ENCODE results near the gene LRTM2. TPM values are rescaled to one million over a fixed set of nuclear protein-coding genes. Genes with fewer than 3 reads are reported as not detected.

Gene LRTM2
- total and polyA plus RNA-seq, 12 donors = not detected

- no peaks in the 10 kb centered on the region for H3K36me3 ChIP-seq
- no peak overlapping the region for H3K4me3 ChIP-seq
- DNase-seq = no peak
- ATAC-seq = no peak
- H3K27ac ChIP-seq = no peak overlapping the region
- intact Hi-C loops (cut with DNase I) = loop anchor here in 1 of 10 donors (5.0 kb wide), 1 partner anchor 79 kb away; no protein-coding TSS in a partner anchor
- H3K27me3 ChIP-seq = peaks cover 0 to 71% (median 46%) of the 10 kb centered on the region in 7 donors
- H3K9me3 ChIP-seq = no peaks in the 10 kb centered on the region
- H3K4me1 ChIP-seq = peaks cover 0 to 2% (median 0%) of the 10 kb centered on the region in 9 donors
- TF ChIP-seq, protein P1, sequence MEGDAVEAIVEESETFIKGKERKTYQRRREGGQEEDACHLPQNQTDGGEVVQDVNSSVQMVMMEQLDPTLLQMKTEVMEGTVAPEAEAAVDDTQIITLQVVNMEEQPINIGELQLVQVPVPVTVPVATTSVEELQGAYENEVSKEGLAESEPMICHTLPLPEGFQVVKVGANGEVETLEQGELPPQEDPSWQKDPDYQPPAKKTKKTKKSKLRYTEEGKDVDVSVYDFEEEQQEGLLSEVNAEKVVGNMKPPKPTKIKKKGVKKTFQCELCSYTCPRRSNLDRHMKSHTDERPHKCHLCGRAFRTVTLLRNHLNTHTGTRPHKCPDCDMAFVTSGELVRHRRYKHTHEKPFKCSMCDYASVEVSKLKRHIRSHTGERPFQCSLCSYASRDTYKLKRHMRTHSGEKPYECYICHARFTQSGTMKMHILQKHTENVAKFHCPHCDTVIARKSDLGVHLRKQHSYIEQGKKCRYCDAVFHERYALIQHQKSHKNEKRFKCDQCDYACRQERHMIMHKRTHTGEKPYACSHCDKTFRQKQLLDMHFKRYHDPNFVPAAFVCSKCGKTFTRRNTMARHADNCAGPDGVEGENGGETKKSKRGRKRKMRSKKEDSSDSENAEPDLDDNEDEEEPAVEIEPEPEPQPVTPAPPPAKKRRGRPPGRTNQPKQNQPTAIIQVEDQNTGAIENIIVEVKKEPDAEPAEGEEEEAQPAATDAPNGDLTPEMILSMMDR (IDR thresholded peaks at IDR 0.05) = no peak
- 67 to 73% methylated on average over 17 of the region's 17 CpGs for WGBS, 2 donors
Measured at GRCh38 chr12:1832801-1833595, 12.6 kb downstream of the LRTM2 start.

DNA sequence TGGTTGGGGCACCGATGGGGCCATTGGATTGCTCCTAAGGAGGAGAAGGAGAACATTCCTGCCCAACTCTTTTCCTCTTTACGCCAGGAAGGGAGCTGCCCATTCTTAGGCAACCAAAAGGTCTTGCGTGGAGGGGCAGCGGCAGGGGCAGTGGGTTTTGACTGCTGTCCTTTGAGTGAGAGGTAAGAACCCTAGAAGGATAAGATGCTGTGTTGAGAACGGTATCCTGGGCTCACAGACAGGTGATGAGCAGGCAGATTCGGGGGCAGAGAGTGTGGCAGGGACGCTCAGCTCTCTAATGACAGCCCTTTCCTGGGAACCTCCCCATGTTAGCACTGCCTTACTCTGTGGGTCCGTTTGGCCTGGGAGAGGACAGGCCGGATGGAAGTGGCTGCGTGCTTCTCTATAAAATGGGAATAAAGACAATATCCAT, 13.2 kb downstream of the LRTM2 start:
- intact Hi-C loops (cut with DNase I) = loop anchor here in 1 of 10 donors (5.0 kb wide), 1 partner anchor 79 kb away; no protein-coding TSS in a partner anchor
- no peak for ATAC-seq
- TF ChIP-seq, protein P1 (IDR thresholded peaks at IDR 0.05) = no peak
- WGBS, 2 donors = 82 to 83% methylated on average over 10 of the region's 10 CpGs
- H3K36me3 ChIP-seq = no peaks in the 10 kb centered on the region
- H3K27me3 ChIP-seq = peaks cover 0 to 65% (median 40%) of the 10 kb centered on the region in 7 donors
- H3K27ac ChIP-seq = no peak overlapping the region
- H3K4me1 ChIP-seq = peaks cover 0 to 2% (median 0%) of the 10 kb centered on the region in 9 donors
- no peak for DNase-seq
- H3K4me3 ChIP-seq = no peak overlapping the region
- no peaks in the 10 kb centered on the region for H3K9me3 ChIP-seq

DNA sequence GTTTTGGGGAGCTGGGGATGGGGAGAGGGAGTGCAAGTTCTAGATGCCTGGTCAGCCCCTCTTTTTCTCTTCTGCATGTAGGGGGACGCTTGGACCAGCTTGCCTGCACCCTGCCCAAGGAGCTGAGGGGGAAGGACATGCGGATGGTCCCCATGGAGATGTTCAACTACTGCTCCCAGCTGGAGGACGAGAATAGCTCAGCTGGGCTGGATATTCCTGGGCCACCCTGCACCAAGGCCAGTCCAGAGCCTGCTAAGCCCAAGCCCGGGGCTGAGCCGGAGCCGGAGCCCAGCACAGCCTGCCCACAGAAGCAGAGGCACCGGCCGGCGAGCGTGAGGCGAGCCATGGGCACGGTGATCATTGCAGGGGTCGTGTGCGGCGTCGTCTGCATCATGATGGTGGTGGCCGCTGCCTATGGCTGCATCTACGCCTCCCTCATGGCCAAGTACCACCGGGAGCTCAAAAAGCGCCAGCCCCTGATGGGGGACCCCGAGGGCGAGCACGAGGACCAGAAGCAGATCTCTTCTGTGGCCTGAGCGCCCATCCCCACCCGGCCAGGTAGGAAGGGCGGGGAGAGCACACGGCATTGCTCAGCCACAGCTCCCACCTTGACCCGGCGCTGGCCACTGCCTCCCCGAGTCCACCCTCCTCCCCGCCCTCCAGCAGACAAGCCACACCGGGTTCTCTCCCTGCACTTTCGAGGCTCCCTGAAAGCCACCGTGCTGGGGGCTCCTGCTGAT, 14.0 kb downstream of the LRTM2 start:
- Histone ChIP-seq H3K4me1 (peaks cover 0 to 2% (median 0%) of the 10 kb centered on the region in 9 donors), H3K27me3 (peaks cover 0 to 57% (median 32%) of the 10 kb centered on the region in 7 donors), H3K9me3 (no peaks in the 10 kb centered on the region), H3K36me3 (no peaks in the 10 kb centered on the region), H3K4me3 (no peak overlapping the region), H3K27ac (no peak overlapping the region)
- ATAC-seq (no peak), DNase-seq (no peak)
- TF ChIP-seq, protein P1 (IDR thresholded peaks at IDR 0.05) = no peak
- intact Hi-C loops (cut with DNase I) = loop anchor here in 1 of 10 donors (5.0 kb wide), 1 partner anchor 78 kb away; no protein-coding TSS in a partner anchor
- WGBS, 2 donors = 83 to 85% methylated on average over 34 of the region's 34 CpGs

Measured in heart right ventricle (tissue), 16 donors.